CD4-positive, alpha-beta T cell (primary cell): ENCODE measurements around the gene TMEM273. TPM values are rescaled to one million over a fixed set of nuclear protein-coding genes. Genes with fewer than 3 reads are reported as not detected.

Experiments used
- ATAC-seq: fragments of 200-7000 bp; cut with Tn5 transposase; one replicate; pipeline ENCODE4 v1.10.0; 2022; ENCODE audit warnings: mild to moderate bottlenecking; ENCODE audit not compliant: poor library complexity
- CTCF ChIA-PET: fragments of 350-600 bp; sonication (Branson Sonifier 250); formaldehyde crosslinking; loops from one replicate; lab custom pipeline; 2021; ENCODE audit warnings: antibody characterized with exemption, inconsistent platforms; lab: Charles Lee
- POLR2A ChIA-PET: fragments of 350-600 bp; sonication (Branson Sonifier 250); formaldehyde crosslinking; loops from one replicate; lab custom pipeline; 2021; ENCODE audit warnings: antibody characterized with exemption, inconsistent platforms; lab: Charles Lee
- DNase-seq, 14 experiments: peaks; one replicate each; pipeline ENCODE4 v3.0.0-alpha.2; 2013 to 2020; ENCODE audit warnings: mixed read lengths in 2 of 14
- H3K27ac ChIP-seq, 2 donors: one replicate each; pipeline versions ENCODE4 v1.5.1 to v1.7.0; 2013; ENCODE audit warnings: low read length in 2 of 2, low read depth in 1 of 2, mild to moderate bottlenecking in 1 of 2
- H3K27me3 ChIP-seq, 2 experiments: 1 replicate in 1 of 2; 2 replicates in 1 of 2; pipeline versions ENCODE4 v1.6.1 to v1.7.0; 2013; ENCODE audit warnings: low read length in 2 of 2, control low read depth in 1 of 2, mild to moderate bottlenecking in 1 of 2, moderate library complexity in 1 of 2; ENCODE audit not compliant: insufficient read depth in 2 of 2, control insufficient read depth in 1 of 2
- H3K36me3 ChIP-seq: one replicate; pipeline ENCODE4 v1.6.1; 2013; ENCODE audit warnings: low read length, control low read depth; ENCODE audit not compliant: insufficient read depth
- H3K4me1 ChIP-seq: one replicate; pipeline ENCODE4 v1.6.1; 2013; ENCODE audit warnings: low read length, control low read depth; ENCODE audit not compliant: insufficient read depth
- H3K4me3 ChIP-seq: one replicate; pipeline ENCODE4 v1.5.1; 2013; ENCODE audit warnings: mild to moderate bottlenecking, low read length, moderate library complexity
- H3K9me3 ChIP-seq, 2 experiments: 1 replicate in 1 of 2; 2 replicates in 1 of 2; pipeline versions ENCODE4 v1.6.1 to v1.7.0; 2013; ENCODE audit warnings: low read length in 2 of 2, mild to moderate bottlenecking in 2 of 2, control low read depth in 1 of 2, moderate library complexity in 1 of 2; ENCODE audit not compliant: control insufficient read depth in 1 of 2, insufficient read depth in 1 of 2
- H3K27ac Mint-ChIP-seq: one replicate; pipeline ENCODE4 v1.8.0; 2020; ENCODE audit warnings: mixed read lengths
- H3K27me3 Mint-ChIP-seq: one replicate; pipeline ENCODE4 v1.8.0; 2021; ENCODE audit warnings: mixed read lengths
- H3K36me3 Mint-ChIP-seq: one replicate; pipeline ENCODE4 v1.8.0; 2021; ENCODE audit warnings: low read depth, mixed read lengths
- H3K4me1 Mint-ChIP-seq: one replicate; pipeline ENCODE4 v1.8.0; 2021; ENCODE audit warnings: low read depth, mixed read lengths
- H3K4me3 Mint-ChIP-seq: one replicate; pipeline ENCODE4 v1.8.0; 2020; ENCODE audit warnings: mild to moderate bottlenecking, mixed read lengths
- H3K9me3 Mint-ChIP-seq: one replicate; pipeline ENCODE4 v1.8.0; 2020; ENCODE audit warnings: mixed read lengths
- CTCF ChIP-seq: fragments of 200-600 bp; IDR thresholded peaks from one replicate; pipeline ENCODE4 v1.8.0; 2022; ENCODE audit warnings: antibody characterized with exemption, mild to moderate bottlenecking
- intact Hi-C, 2 experiments: fragments of 100-400 bp; cut with DNase I in 1 of 2; cut with micrococcal nuclease in 1 of 2; formaldehyde crosslinking; loops; one replicate each; pipeline versions ENCODE4 v1.15.1 to v1.9.0; 2023 to 2025; cut with DNase I, micrococcal nuclease
- total RNA-seq, 174 experiments: library from RNA in 2 of 174; stranded (reverse) in 2 of 174; gene quantifications; one replicate each; pipeline ENCODE4 v1.2.3 and lab custom pipeline; 2021 to 2026

TMEM273 gene
- total RNA-seq, 2 experiments from 2014 or later: 1.8 to 2.2 TPM

- no peaks in the 10 kb centered on the region for H3K27me3 Mint-ChIP-seq
- H3K27ac ChIP-seq: no peak overlapping the region
- no peaks in the 10 kb centered on the region for H3K9me3 Mint-ChIP-seq
- peaks cover 7% of the 10 kb centered on the region for H3K4me1 Mint-ChIP-seq
- H3K27me3 ChIP-seq: no peaks in the 10 kb centered on the region
- no peaks in the 10 kb centered on the region for H3K36me3 Mint-ChIP-seq
- H3K36me3 ChIP-seq: no peaks in the 10 kb centered on the region
- ATAC-seq: no peak
- POLR2A ChIA-PET: no interaction called here
- DNase-seq: no peak
- no peak overlapping the region for H3K27ac Mint-ChIP-seq
- no peak overlapping the region for H3K4me3 ChIP-seq
- TF ChIP-seq CTCF: no peak
- intact Hi-C loops: loop anchor here in 1 of 2 experiments (10.0 kb wide), 2 partner anchors 177 to 797 kb away; no protein-coding TSS in a partner anchor
- CTCF ChIA-PET: no interaction called here
- no peaks in the 10 kb centered on the region for H3K9me3 ChIP-seq
- peaks cover 2% of the 10 kb centered on the region for H3K4me1 ChIP-seq
- H3K4me3 Mint-ChIP-seq: no peak overlapping the region
Observed at GRCh38 chr10:49162063-49162462, 26.1 kb downstream of the TMEM273 start.

GRCh38 chr10:49161411-49161997 is 26.7 kb downstream of the TMEM273 start:
- no peak overlapping the region for H3K4me3 Mint-ChIP-seq
- no peaks in the 10 kb centered on the region for H3K36me3 Mint-ChIP-seq
- CTCF ChIA-PET: no interaction called here
- Histone ChIP-seq H3K9me3 (no peaks in the 10 kb centered on the region), H3K27me3 (no peaks in the 10 kb centered on the region), H3K27ac (no peak overlapping the region), H3K36me3 (no peaks in the 10 kb centered on the region), H3K4me1 (peaks cover 2% of the 10 kb centered on the region), H3K4me3 (no peak overlapping the region)
- intact Hi-C loops: loop anchor here in 1 of 2 experiments (10.0 kb wide), 2 partner anchors 177 to 797 kb away; no protein-coding TSS in a partner anchor
- H3K27me3 Mint-ChIP-seq: no peaks in the 10 kb centered on the region
- peaks cover 7% of the 10 kb centered on the region for H3K4me1 Mint-ChIP-seq
- no peak for TF ChIP-seq CTCF
- ATAC-seq (no peak), DNase-seq (no peak)
- no peak overlapping the region for H3K27ac Mint-ChIP-seq
- H3K9me3 Mint-ChIP-seq: no peaks in the 10 kb centered on the region
- POLR2A ChIA-PET: no interaction called here

GRCh38 chr10:49160814-49161213 is 27.4 kb downstream of the TMEM273 start:
- Histone ChIP-seq H3K4me1 (peaks cover 2% of the 10 kb centered on the region), H3K36me3 (no peaks in the 10 kb centered on the region), H3K9me3 (no peaks in the 10 kb centered on the region), H3K4me3 (no peak overlapping the region), H3K27me3 (no peaks in the 10 kb centered on the region), H3K27ac (no peak overlapping the region)
- Mint-ChIP-seq H3K4me1 (peaks cover 7% of the 10 kb centered on the region), H3K27ac (no peak overlapping the region), H3K36me3 (no peaks in the 10 kb centered on the region), H3K9me3 (no peaks in the 10 kb centered on the region), H3K27me3 (no peaks in the 10 kb centered on the region), H3K4me3 (no peak overlapping the region)
- intact Hi-C loops: loop anchor here in 1 of 2 experiments (10.0 kb wide), 2 partner anchors 176 to 796 kb away; no protein-coding TSS in a partner anchor
- POLR2A ChIA-PET: no interaction called here
- DNase-seq (no peak), ATAC-seq (no peak)
- CTCF ChIA-PET: no interaction called here
- TF ChIP-seq CTCF: no peak
